Spinal cord (tissue), 10 donors: ENCODE results near the gene AQP1. TPM values are rescaled to one million over a fixed set of nuclear protein-coding genes. Genes with fewer than 3 reads are reported as not detected.
A peak's percentile ranks its signal among the peaks of the same experiment; 100 is the strongest.

Source experiments
- DNase-seq, 6 donors: peaks; one replicate each; pipeline versions ENCODE4 v3.0.0 to v3.0.0-alpha.2; 2013 to 2015; ENCODE audit warnings: low spot score in 6 of 6, low read depth in 4 of 6
- H3K27ac ChIP-seq: one replicate; pipeline ENCODE4 v1.5.1; 2013; ENCODE audit warnings: low read depth, low read length, control low read depth
- H3K27me3 ChIP-seq: one replicate; pipeline ENCODE4 v1.6.1; 2013; ENCODE audit warnings: low read length; ENCODE audit not compliant: control insufficient read depth, insufficient read depth
- H3K36me3 ChIP-seq: one replicate; pipeline ENCODE4 v1.6.1; 2013; ENCODE audit warnings: low read length; ENCODE audit not compliant: control insufficient read depth, insufficient read depth
- H3K4me1 ChIP-seq: one replicate; pipeline ENCODE4 v1.6.1; 2013; ENCODE audit warnings: low read length; ENCODE audit not compliant: control insufficient read depth, insufficient read depth
- H3K4me3 ChIP-seq: one replicate; pipeline ENCODE4 v1.5.1; 2013; ENCODE audit warnings: low read depth, low read length, control low read depth
- H3K9me3 ChIP-seq: one replicate; pipeline ENCODE4 v1.6.1; 2013; ENCODE audit warnings: low read length; ENCODE audit not compliant: control insufficient read depth, insufficient read depth
- WGBS: methylation state at CpG from one replicate; pipeline ENCODE4 v1.1.5; 2013; ENCODE audit warnings: missing lambda C conversion rate; ENCODE audit not compliant: insufficient coverage; 5-methylcytosine and 5-hydroxymethylcytosine counted together
- polyA plus RNA-seq, 2 donors: library from polyadenylated mRNA; unstranded; fragments of 120-200 nt; gene quantifications; one replicate each; pipeline ENCODE4 v1.2.1, GENCODE V29; 2013; ENCODE audit not compliant: insufficient read length in 2 of 2
- total RNA-seq, 2 donors: library from RNA; depleted of rRNA in 1 of 2; stranded (reverse); fragments of 120-200 nt in 1 of 2; fragments of >200 nt in 1 of 2; gene quantifications; one replicate each; pipeline versions ENCODE4 v1.2.3 to v1.2.4, GENCODE V29; 2013 to 2014
- donor health status: healthy.

Gene AQP1
- total and polyA plus RNA-seq, 4 donors = 64.4 to 120 (median 89.7) TPM

- Histone ChIP-seq H3K4me1 (peaks cover 17% of the 10 kb centered on the region), H3K27ac (no peak overlapping the region), H3K9me3 (no peaks in the 10 kb centered on the region), H3K4me3 (no peak overlapping the region), H3K27me3 (no peaks in the 10 kb centered on the region), H3K36me3 (no peaks in the 10 kb centered on the region)
- 12% methylated on average over 23 of the region's 25 CpGs for WGBS
- DNase-seq = peak; percentile 15 to 84 (median 43)
These were observed 27.0 kb downstream of the AQP1 start for GRCh38 chr7:30938435-30939316.

GRCh38 chr7:30941582-30942323 lies 30.1 kb downstream of the AQP1 start:
- 88% methylated on average over 2 of the region's 8 CpGs for WGBS
- no peak for DNase-seq
- peaks cover 2% of the 10 kb centered on the region for H3K9me3 ChIP-seq
- no peaks in the 10 kb centered on the region for H3K36me3 ChIP-seq
- no peak overlapping the region for H3K4me3 ChIP-seq
- H3K27ac ChIP-seq = no peak overlapping the region
- H3K27me3 ChIP-seq = no peaks in the 10 kb centered on the region
- peaks cover 10% of the 10 kb centered on the region for H3K4me1 ChIP-seq

GRCh38 chr7:30950197-30950596 lies 38.5 kb downstream of the AQP1 start:
- Histone ChIP-seq H3K4me1 (no peaks in the 10 kb centered on the region), H3K27ac (no peak overlapping the region), H3K9me3 (no peaks in the 10 kb centered on the region), H3K36me3 (no peaks in the 10 kb centered on the region), H3K4me3 (no peak overlapping the region), H3K27me3 (no peaks in the 10 kb centered on the region)
- DNase-seq = no peak

GRCh38 chr7:30954914-30955313 lies 43.3 kb downstream of the AQP1 start:
- peak in 1 of 6 donors; percentile 59 for DNase-seq
- H3K36me3 ChIP-seq = no peaks in the 10 kb centered on the region
- H3K4me3 ChIP-seq = no peak overlapping the region
- H3K27ac ChIP-seq = no peak overlapping the region
- WGBS = no CpG with 5 or more reads among the region's 4 CpGs
- no peaks in the 10 kb centered on the region for H3K4me1 ChIP-seq
- H3K9me3 ChIP-seq = no peaks in the 10 kb centered on the region
- no peaks in the 10 kb centered on the region for H3K27me3 ChIP-seq

- WGBS = no CpG with 5 or more reads among the region's 1 CpG
- H3K4me3 ChIP-seq = no peak overlapping the region
These were observed 45.1 kb downstream of the AQP1 start for GRCh38 chr7:30956704-30957103.

GRCh38 chr7:30963842-30964241 lies 52.2 kb downstream of the AQP1 start, which contains the start of gene GHRHR:
GHRHR (plus strand) TSS chr7:30963953; CDS start chr7:30964069, 116 bp downstream.
- Histone ChIP-seq H3K27ac (no peak within 1 kb of the TSS), H3K27me3 (no peaks in the 10 kb centered on the region), H3K4me1 (no peaks in the 10 kb centered on the region), H3K36me3 (no peaks in the 10 kb centered on the region), H3K4me3 (no peak within 1 kb of the TSS), H3K9me3 (no peaks in the 10 kb centered on the region)
- 84% methylated on average over 11 of the region's 11 CpGs for WGBS
- no peak for DNase-seq

More at GRCh38 chr7:30956704-30957103, 45.1 kb downstream of the AQP1 start:
- no peaks in the 10 kb centered on the region for H3K27me3 ChIP-seq
- no peak overlapping the region for H3K27ac ChIP-seq
- no peak for DNase-seq
- H3K36me3 ChIP-seq = no peaks in the 10 kb centered on the region
- no peaks in the 10 kb centered on the region for H3K9me3 ChIP-seq
- no peaks in the 10 kb centered on the region for H3K4me1 ChIP-seq

- H3K4me3 ChIP-seq = no peak overlapping the region
- no CpG with 5 or more reads among the region's 4 CpGs for WGBS
- H3K4me1 ChIP-seq = no peaks in the 10 kb centered on the region
- H3K9me3 ChIP-seq = no peaks in the 10 kb centered on the region
- H3K27me3 ChIP-seq = no peaks in the 10 kb centered on the region
- no peaks in the 10 kb centered on the region for H3K36me3 ChIP-seq
- no peak for DNase-seq
- H3K27ac ChIP-seq = no peak overlapping the region
These were observed 53.7 kb downstream of the AQP1 start for GRCh38 chr7:30965372-30965771.

- Histone ChIP-seq H3K27ac (no peak overlapping the region), H3K27me3 (peaks cover 2% of the 10 kb centered on the region)
- WGBS = 94% methylated on average over 9 of the region's 9 CpGs
These were observed 54.2 kb downstream of the AQP1 start for GRCh38 chr7:30965883-30966282.

GRCh38 chr7:30968294-30968693 lies 56.6 kb downstream of the AQP1 start:
- Histone ChIP-seq H3K4me1 (no peaks in the 10 kb centered on the region), H3K27me3 (peaks cover 5% of the 10 kb centered on the region), H3K4me3 (no peak overlapping the region), H3K36me3 (no peaks in the 10 kb centered on the region), H3K27ac (no peak overlapping the region), H3K9me3 (no peaks in the 10 kb centered on the region)
- no CpG with 5 or more reads among the region's 2 CpGs for WGBS
- DNase-seq = no peak

More at GRCh38 chr7:30965883-30966282, 54.2 kb downstream of the AQP1 start:
- H3K4me1 ChIP-seq = no peaks in the 10 kb centered on the region
- DNase-seq = no peak
- H3K36me3 ChIP-seq = no peaks in the 10 kb centered on the region
- no peak overlapping the region for H3K4me3 ChIP-seq
- no peaks in the 10 kb centered on the region for H3K9me3 ChIP-seq
